Immature natural killer cell (primary cell): ENCODE data around the gene UBE2L3. TPM values are rescaled to one million over a fixed set of nuclear protein-coding genes. Genes with fewer than 3 reads are reported as not detected.
"Not testable (repeated sequence)": the region's sequence is repeated elsewhere in the genome, so short reads cannot be mapped to it uniquely, and the experiment has no call there.

Experiments
- DNase-seq, 3 donors: peaks; one replicate each; pipeline ENCODE4 v3.0.0; 2022; ENCODE audit warnings: mixed read lengths in 1 of 3
- H3K27ac Mint-ChIP-seq, 6 donors: one replicate each; pipeline ENCODE4 v1.8.0; 2020; ENCODE audit warnings: mixed read lengths in 6 of 6, mild to moderate bottlenecking in 5 of 6, inconsistent platforms in 4 of 6, moderate library complexity in 3 of 6
- H3K27me3 Mint-ChIP-seq, 3 donors: one replicate each; pipeline ENCODE4 v1.8.0; 2020 to 2021; ENCODE audit warnings: low read depth in 3 of 3, mild to moderate bottlenecking in 3 of 3, mixed read lengths in 3 of 3, moderate library complexity in 3 of 3, inconsistent platforms in 1 of 3
- H3K36me3 Mint-ChIP-seq, 3 donors: one replicate each; pipeline ENCODE4 v1.8.0; 2020; ENCODE audit warnings: mixed read lengths in 3 of 3, inconsistent platforms in 2 of 3, mild to moderate bottlenecking in 2 of 3
- H3K4me1 Mint-ChIP-seq, 2 donors: one replicate each; pipeline ENCODE4 v1.8.0; 2020; ENCODE audit warnings: inconsistent platforms in 2 of 2, mild to moderate bottlenecking in 2 of 2, mixed read lengths in 2 of 2, moderate library complexity in 1 of 2
- H3K4me3 Mint-ChIP-seq, 5 donors: one replicate each; pipeline ENCODE4 v1.8.0; 2020; ENCODE audit warnings: mild to moderate bottlenecking in 5 of 5, mixed read lengths in 5 of 5, inconsistent platforms in 3 of 5, moderate library complexity in 3 of 5
- H3K9me3 Mint-ChIP-seq, 6 donors: one replicate each; pipeline ENCODE4 v1.8.0; 2020; ENCODE audit warnings: mild to moderate bottlenecking in 6 of 6, mixed read lengths in 6 of 6, inconsistent platforms in 4 of 6, moderate library complexity in 3 of 6
- polyA plus RNA-seq, 3 donors: library from polyadenylated mRNA; unstranded; fragments of 300-500 nt; fragmentation: Illumina TruSeq; gene quantifications; one replicate each; pipeline ENCODE4 v1.2.3, GENCODE V29; 2021

UBE2L3 gene
- polyA plus RNA-seq, 3 donors from 2014 or later, result 110 to 133 (median 115) TPM

DNA sequence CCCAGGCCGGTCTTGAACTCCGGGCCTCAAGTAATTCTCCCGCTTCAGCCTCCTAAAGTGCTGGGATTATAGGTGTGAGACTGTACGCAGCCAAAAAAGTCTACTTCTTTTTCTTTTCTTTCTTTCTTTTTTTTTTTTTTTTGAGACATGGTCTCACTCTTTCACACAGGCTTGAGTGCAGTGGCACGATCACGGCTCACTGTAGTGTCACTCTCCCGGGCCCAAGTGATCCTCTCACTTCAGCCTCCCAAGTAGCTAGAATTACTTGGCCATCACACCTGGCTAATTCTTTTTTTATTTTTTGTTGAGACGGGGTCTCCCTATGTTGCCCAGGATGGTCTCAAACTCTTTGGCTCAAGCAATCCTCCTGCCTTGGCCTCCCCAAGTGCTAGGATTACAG is 3.6 kb upstream of the UBE2L3 start:
- Mint-ChIP-seq H3K27ac (no peak overlapping the region), H3K4me1 (peaks cover 9 to 11% of the 10 kb centered on the region in 2 donors)

DNA sequence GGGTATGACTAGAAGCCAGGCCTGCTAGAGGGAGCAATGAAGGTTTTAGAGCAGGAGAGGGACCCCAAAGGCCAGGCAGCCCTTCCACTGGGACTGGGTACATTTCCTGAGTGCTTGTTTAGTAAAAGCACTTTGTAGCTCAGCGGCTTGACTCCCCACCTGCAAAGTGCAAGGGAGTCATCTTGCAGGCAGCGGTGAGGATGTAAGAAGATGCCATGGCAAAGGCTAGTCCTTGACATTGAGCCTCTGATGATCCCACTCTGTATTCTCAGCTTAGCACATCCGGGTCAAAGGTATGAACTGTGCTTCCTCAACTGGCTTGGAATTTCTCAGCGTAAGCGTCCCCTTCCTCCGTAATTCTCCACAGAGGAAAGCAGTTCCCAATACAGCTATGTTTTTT is 3.1 kb upstream of the UBE2L3 start:
- Mint-ChIP-seq H3K27ac (no peak overlapping the region), H3K9me3 (no peaks in the 10 kb centered on the region), H3K36me3 (no peaks in the 10 kb centered on the region), H3K4me3 (peak overlapping the region in 1 of 5 donors; percentile 21), H3K27me3 (peaks cover 0 to 2% (median 0%) of the 10 kb centered on the region in 3 donors), H3K4me1 (peaks cover 14 to 16% of the 10 kb centered on the region in 2 donors)
- no peak for DNase-seq

More for the DNA sequence above, 3.6 kb upstream of the UBE2L3 start:
- Mint-ChIP-seq H3K36me3 (no peaks in the 10 kb centered on the region), H3K9me3 (no peaks in the 10 kb centered on the region), H3K27me3 (peaks cover 0 to 2% (median 0%) of the 10 kb centered on the region in 3 donors), H3K4me3 (no peak overlapping the region)
- no peak for DNase-seq

DNA sequence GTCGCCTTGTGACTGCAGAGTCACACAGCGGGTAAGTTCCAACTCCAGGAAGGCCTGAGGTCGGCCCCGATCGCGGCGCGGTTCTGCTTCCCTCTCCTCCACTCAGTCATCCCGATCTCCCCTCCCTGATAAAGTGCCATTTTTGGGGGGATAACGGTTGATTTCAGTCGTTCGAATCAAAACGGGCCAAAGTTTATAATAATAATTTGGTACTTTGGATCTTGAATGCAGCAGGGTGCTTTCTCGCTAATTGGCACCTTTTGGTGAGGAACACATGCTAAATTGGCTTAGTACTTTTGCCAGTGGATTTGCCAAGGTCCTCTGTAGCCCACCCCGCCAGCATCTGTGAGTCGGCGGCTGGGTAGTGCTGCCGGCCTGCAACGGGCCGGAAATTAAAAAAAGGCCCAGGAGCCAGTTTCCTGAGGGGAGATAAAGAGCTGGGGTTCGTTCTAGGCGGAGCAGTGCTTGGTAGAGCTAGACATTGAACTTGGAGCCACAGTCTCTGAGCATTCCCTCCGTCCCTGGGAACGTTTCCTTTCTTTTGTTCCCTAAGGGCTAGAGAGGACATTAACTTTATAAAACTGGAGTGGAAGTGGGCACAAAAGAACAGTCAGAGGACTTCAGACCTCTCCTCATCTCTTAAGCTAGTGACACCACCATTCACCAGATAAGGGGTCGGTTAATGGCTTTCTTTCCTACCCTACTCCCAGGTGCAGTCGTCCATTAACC is 997 bp downstream of the UBE2L3 start:
- no peaks in the 10 kb centered on the region for H3K9me3 Mint-ChIP-seq

DNA sequence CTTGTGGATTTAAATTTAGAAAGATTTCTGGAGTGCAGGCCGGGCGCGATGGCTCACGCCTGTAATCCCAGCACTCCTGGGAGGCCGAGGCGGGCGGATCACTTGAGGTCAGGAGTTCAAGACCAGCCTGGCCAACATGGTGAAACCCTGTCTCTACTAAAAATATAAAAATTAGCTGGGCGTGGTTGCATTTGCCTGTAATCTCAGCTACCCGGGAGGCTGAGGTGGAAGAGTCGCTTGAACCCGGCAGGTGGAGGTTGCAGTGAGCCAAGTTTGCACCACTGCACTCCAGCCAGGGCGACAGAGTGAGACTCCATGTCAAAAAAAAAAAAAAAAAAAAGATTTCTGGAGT is 1.5 kb downstream of the UBE2L3 start:
- Mint-ChIP-seq H3K4me1 (peaks cover 58 to 61% of the 10 kb centered on the region in 2 donors), H3K27ac (peak overlapping the region; percentile 88 to 95 (median 93)), H3K4me3 (peak overlapping the region; percentile 85 to 92 (median 90))
- H3K27me3 Mint-ChIP-seq, DNase-seq, H3K36me3 Mint-ChIP-seq, H3K9me3 Mint-ChIP-seq: not testable (repeated sequence)

More for the DNA sequence above, 997 bp downstream of the UBE2L3 start:
- Mint-ChIP-seq H3K27me3 (no peaks in the 10 kb centered on the region), H3K36me3 (peaks cover 0 to 3% (median 0%) of the 10 kb centered on the region in 3 donors), H3K27ac (peak overlapping the region; percentile 88 to 95 (median 93)), H3K4me1 (peaks cover 52 to 55% of the 10 kb centered on the region in 2 donors), H3K4me3 (peak overlapping the region; percentile 85 to 92 (median 90))
- peak in 2 of 3 donors; percentile 13 to 15 for DNase-seq

DNA sequence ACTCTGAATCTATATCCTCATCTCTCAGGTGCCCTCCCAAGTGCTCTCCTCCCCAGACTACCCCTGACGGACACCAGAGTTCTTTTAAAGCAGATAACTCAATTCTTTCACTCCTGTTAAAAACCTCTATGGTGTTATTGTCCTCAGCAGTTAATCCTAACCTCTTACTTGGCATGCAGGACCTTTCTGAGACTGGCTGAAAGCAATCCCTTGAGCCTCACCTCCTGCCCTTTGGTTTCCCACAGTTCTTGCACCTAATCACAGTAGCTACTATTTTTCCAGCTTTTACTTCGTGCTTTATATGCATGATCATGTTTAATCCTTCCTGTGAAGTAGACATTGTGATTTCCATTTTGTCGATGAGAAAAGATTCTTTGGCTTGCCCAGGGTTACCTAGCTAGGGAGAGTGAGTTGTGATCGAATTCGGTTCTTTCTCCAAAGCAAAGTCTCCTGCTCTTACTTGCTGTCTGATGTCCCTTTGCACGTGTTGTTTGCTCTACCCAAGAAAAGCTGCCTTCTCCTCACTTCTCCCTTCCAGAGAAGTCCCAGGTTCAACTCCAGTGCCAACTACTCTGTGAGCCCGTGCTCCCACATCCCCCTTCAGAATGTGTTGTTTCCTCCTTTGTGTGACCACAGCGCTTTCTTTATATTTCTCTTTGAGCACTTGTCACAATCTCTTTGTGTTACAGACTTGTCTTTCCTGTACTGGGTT is 2.1 kb downstream of the UBE2L3 start:
- DNase-seq, result no peak
- Mint-ChIP-seq H3K36me3 (peaks cover 0 to 3% (median 0%) of the 10 kb centered on the region in 3 donors), H3K9me3 (no peaks in the 10 kb centered on the region), H3K27ac (peak overlapping the region; percentile 74 to 88 (median 84)), H3K27me3 (no peaks in the 10 kb centered on the region), H3K4me1 (peaks cover 63 to 66% of the 10 kb centered on the region in 2 donors), H3K4me3 (peak overlapping the region; percentile 70 to 90 (median 86))

DNA sequence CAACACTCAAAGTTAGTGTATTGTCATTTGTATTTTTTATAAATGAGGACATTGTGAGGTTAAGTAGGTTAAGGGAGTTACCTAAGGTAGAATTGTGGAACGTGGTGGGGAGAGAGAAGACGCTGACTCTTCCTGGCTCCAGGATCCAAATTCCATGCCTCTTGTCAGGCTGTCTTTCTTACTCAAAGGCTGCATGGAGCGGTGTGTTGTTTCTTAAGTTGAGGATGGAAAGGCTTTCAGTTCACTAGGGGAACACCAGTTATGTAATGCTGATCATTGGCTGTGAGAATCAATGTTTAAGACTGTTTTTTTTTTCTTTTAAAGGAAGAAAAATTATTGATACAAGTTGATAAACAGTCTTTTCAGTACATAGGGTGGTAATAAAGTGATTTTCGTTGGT is 2.9 kb downstream of the UBE2L3 start:
- Mint-ChIP-seq H3K36me3 (peaks cover 0 to 3% (median 0%) of the 10 kb centered on the region in 3 donors), H3K9me3 (no peaks in the 10 kb centered on the region), H3K4me1 (peaks cover 64 to 67% of the 10 kb centered on the region in 2 donors), H3K27me3 (no peaks in the 10 kb centered on the region), H3K4me3 (peak overlapping the region in 4 of 5 donors; percentile 2 to 86 (median 21)), H3K27ac (peak overlapping the region in 4 of 6 donors; percentile 33 to 88 (median 56))
- no peak for DNase-seq

DNA sequence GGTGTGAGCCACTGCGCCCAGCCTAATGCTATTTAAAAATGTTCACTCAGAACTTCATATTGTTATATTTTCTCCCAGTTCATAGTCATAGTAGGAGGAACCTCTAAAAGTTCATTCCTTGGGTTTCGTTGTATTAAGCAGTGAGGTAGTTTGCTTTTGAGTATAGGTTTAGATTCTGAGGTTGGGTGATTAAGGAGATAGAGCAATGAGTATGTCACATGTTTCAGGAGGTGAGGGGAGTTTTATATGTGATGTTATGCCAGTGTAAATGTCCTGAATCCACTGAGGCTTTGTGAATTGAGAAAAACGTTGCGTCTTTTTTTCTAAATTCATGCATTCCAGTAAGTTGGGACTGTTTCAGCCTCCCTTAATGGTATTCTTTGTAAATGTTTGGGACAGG is 4.2 kb downstream of the UBE2L3 start:
- H3K4me3 Mint-ChIP-seq, result peak overlapping the region in 2 of 5 donors; percentile 22 to 30
- no peak for DNase-seq
- H3K27ac Mint-ChIP-seq, result peak overlapping the region; percentile 1 to 78 (median 49)
- H3K36me3 Mint-ChIP-seq, result peaks cover 0 to 3% (median 0%) of the 10 kb centered on the region in 3 donors
- H3K27me3 Mint-ChIP-seq, result no peaks in the 10 kb centered on the region
- peaks cover 67 to 68% of the 10 kb centered on the region in 2 donors for H3K4me1 Mint-ChIP-seq
- H3K9me3 Mint-ChIP-seq, result no peaks in the 10 kb centered on the region

DNA sequence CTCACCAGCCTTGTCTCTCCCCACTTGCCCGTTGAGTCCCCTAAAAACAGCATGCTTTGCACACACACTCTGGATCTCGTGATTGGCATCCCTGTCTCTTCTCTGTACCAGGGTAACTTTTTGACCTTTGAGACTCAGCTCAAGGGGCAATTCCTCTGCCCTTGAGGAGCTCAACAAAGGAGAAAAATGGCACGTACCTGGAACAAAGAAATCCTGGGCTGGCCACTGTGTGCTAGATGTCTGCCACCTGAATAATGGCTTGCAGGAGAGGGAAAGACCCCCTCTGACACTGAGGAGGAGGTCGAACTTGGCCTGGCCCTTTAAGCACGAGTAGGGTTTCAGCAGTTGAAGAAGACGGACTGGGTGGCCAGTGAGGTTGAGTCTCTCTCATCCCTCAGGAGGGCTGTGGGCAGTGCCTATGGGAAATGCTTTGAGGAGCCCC is 5.8 kb downstream of the UBE2L3 start:
- no peak for DNase-seq
- Mint-ChIP-seq H3K4me1 (peaks cover 75 to 78% of the 10 kb centered on the region in 2 donors), H3K36me3 (peaks cover 0 to 3% (median 0%) of the 10 kb centered on the region in 3 donors), H3K27ac (peak overlapping the region in 1 of 6 donors; percentile 40), H3K4me3 (no peak overlapping the region), H3K9me3 (no peaks in the 10 kb centered on the region), H3K27me3 (no peaks in the 10 kb centered on the region)

DNA sequence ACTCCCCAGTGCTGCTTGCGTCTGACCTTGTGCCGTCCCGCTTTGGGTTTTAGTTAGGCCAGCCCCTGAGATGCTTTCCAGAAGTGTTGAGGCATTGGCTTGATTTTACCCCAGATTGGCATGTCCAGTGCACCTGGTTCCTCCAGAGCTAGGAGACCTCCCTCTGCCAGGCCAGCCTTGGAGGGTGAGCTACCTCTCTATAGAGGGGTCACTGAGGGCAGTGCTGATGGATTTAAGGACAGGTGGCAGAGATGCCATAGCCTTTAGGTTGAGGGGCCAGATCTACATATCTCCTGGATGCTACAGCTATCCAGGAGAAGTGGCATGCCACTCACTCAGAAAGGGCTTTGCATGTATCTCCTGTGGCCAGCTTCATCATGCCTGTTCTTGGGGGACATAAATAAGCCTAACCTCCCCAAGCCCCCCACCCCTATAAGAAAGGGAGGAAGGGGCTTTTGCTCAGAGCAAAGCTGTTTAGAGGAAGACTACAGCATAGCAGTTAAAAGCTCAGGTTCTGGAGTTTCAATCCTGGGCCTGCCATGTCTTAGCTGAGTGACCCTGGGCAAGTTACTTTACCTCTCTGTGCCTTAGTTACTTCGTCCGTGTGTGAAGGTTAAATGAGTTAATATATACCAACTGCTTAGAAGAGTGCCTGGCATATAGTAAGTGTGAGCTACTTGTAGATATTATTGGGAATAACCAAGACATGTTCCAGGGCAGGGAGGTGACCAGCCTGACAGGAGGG is 6.4 kb downstream of the UBE2L3 start:
- no peak for DNase-seq
- no peaks in the 10 kb centered on the region for H3K9me3 Mint-ChIP-seq
- H3K36me3 Mint-ChIP-seq, result peaks cover 0 to 3% (median 0%) of the 10 kb centered on the region in 3 donors
- H3K4me1 Mint-ChIP-seq, result peaks cover 73 to 78% of the 10 kb centered on the region in 2 donors
- peak overlapping the region in 1 of 6 donors; percentile 31 for H3K27ac Mint-ChIP-seq
- H3K4me3 Mint-ChIP-seq, result peak overlapping the region in 1 of 5 donors; percentile 25
- no peaks in the 10 kb centered on the region for H3K27me3 Mint-ChIP-seq

DNA sequence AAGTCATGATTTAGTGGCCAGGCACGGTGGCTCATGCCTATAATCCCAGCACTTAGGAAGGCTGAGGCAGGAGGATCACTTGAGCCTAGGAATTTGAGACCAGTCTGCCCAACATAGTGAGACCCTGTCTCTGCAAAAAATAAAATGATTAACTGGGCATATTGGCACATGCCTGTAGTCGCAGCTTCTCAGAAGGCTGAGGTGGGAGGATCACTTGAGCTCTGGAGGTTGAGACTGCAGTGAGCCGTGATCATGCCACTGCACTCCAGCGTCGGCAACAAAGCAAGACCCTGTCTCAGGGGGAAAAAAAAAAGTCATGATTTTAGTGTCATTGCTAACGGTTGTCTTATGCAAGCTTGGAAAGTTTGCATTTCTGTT is 11.9 kb downstream of the UBE2L3 start:
- peak overlapping the region in 1 of 6 donors; percentile 29 for H3K27ac Mint-ChIP-seq
- DNase-seq, result no peak
- peaks cover 45 to 50% of the 10 kb centered on the region in 2 donors for H3K4me1 Mint-ChIP-seq
- H3K4me3 Mint-ChIP-seq, result no peak overlapping the region
- H3K36me3 Mint-ChIP-seq, result no peaks in the 10 kb centered on the region
- no peaks in the 10 kb centered on the region for H3K9me3 Mint-ChIP-seq
- H3K27me3 Mint-ChIP-seq, result peaks cover 0 to 2% (median 0%) of the 10 kb centered on the region in 3 donors

DNA sequence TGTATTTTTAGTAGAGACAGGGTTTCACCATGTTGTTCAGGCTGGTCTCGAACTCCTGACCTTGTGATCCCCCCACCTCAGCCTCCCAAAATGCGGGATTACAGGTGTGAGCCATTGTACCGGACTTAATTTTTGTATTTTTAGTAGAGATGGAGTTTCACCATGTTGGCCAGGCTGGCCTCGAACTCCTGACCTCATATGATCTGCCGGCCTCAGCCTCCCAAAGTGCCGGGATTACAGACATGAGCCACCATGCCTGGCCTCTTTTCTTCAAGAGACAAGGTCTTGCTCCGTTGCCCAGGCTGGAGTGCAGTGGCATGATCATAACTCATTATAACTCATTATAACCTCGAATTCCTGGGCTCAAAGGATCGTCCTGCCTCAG is 13.1 kb downstream of the UBE2L3 start:
- H3K27ac Mint-ChIP-seq, H3K27me3 Mint-ChIP-seq, H3K36me3 Mint-ChIP-seq, H3K4me3 Mint-ChIP-seq, DNase-seq, H3K9me3 Mint-ChIP-seq: not testable (repeated sequence)
- H3K4me1 Mint-ChIP-seq, result peaks cover 46 to 57% of the 10 kb centered on the region in 2 donors

DNA sequence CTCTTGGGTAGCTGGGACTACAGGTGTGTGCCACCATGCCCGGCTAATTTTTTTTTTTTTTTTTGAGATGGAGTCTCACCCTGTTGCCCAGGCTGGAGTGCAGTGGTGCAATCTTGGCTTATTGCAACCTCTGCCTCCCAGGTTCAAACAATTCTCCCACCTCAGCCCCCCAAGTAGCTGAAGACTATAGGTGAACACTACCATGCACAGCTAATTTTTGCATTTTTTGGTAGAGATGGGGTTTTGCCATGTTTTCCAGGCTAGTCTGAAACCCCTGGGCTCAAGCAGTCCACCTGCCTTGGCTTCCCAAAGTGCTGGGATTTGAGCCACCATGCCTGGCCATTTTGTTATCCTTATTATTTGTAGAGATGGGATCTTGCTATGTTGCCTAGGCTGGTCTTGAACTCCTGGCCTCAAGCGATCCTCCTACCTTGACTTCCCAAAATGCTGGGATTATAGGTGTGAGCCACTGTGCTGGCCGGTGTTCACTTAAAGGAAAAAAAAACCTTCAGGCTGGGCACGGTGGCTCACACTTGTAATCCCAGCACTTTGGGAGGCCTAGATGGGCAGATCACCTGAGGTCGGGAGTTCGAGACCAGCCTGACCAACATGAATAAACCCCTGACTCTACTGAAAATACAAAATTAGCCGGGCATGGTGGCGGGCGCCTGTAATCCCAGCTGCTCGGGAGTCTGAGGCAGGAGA is 13.6 kb downstream of the UBE2L3 start:
- not testable (repeated sequence) for H3K27me3 Mint-ChIP-seq, H3K27ac Mint-ChIP-seq, H3K36me3 Mint-ChIP-seq, H3K4me3 Mint-ChIP-seq, DNase-seq, H3K9me3 Mint-ChIP-seq
- H3K4me1 Mint-ChIP-seq, result peaks cover 44 to 61% of the 10 kb centered on the region in 2 donors
